IMR-90 (cell line): ENCODE measurements around the gene KCNAB1.

Experiments
- BHLHE40 ChIP-seq: fragments of 150-350 bp; IDR thresholded peaks from 2 replicates; pipeline ENCODE4 v1.6.1; 2016; ENCODE audit warnings: mild to moderate bottlenecking, low read depth, low read length
- CEBPB ChIP-seq: IDR thresholded peaks from 2 replicates; pipeline ENCODE4 v1.6.1; 2012; ENCODE audit warnings: low read depth, low read length, improper control_type of control experiment
- CHD1 ChIP-seq: IDR thresholded peaks from 2 replicates; pipeline ENCODE4 v1.6.1; 2012; ENCODE audit warnings: low read depth, low read length, improper control_type of control experiment
- FOS ChIP-seq: fragments of 150-350 bp; IDR thresholded peaks from 2 replicates; pipeline ENCODE4 v1.6.1; 2016; ENCODE audit warnings: low read depth, low read length
- MAFK ChIP-seq: IDR thresholded peaks from 2 replicates; pipeline ENCODE4 v1.6.1; 2012; ENCODE audit warnings: low read depth, low read length, improper control_type of control experiment
- MXI1 ChIP-seq: IDR thresholded peaks from 2 replicates; pipeline ENCODE4 v1.6.1; 2012; ENCODE audit warnings: low read depth, mild to moderate bottlenecking, low read length, moderate library complexity, borderline replicate concordance
- NFE2L2 ChIP-seq: fragments of 150-350 bp; IDR thresholded peaks from 2 replicates; pipeline ENCODE4 v1.6.1; 2016; ENCODE audit warnings: low read depth, mild to moderate bottlenecking, low read length
- POLR2A ChIP-seq: IDR thresholded peaks from 2 replicates; pipeline ENCODE4 v1.6.1; 2012; ENCODE audit warnings: mild to moderate bottlenecking, low read depth, low read length
- RAD21 ChIP-seq: IDR thresholded peaks from 2 replicates; pipeline ENCODE4 v1.6.1; 2012; ENCODE audit warnings: low read length, improper control_type of control experiment
- RFX5 ChIP-seq: IDR thresholded peaks from 2 replicates; pipeline ENCODE4 v1.8.0; 2012; ENCODE audit warnings: low read depth, mild to moderate bottlenecking, low read length, moderate library complexity
- SMC3 ChIP-seq: fragments of 150-350 bp; IDR thresholded peaks from 2 replicates; pipeline ENCODE4 v1.6.1; 2016; ENCODE audit warnings: low read depth, mild to moderate bottlenecking, antibody characterized with exemption, low read length, moderate library complexity
- USF2 ChIP-seq: fragments of 150-350 bp; IDR thresholded peaks from 2 replicates; pipeline ENCODE4 v1.6.1; 2017; ENCODE audit warnings: mild to moderate bottlenecking, antibody characterized with exemption, low read length, low read depth
- TF ChIP-seq, protein P1 (sequence below): conservative IDR thresholded peaks from 2 replicates; pipeline ENCODE4 v1.5.1; 2012; ENCODE audit warnings: mild to moderate bottlenecking, low read depth, low read length, improper control_type of control experiment
- TF ChIP-seq, protein P2 (sequence below): fragments of 150-350 bp; IDR thresholded peaks from 2 replicates; pipeline ENCODE4 v1.6.1; 2016; ENCODE audit warnings: low read depth, mild to moderate bottlenecking, low read length, moderate library complexity, borderline replicate concordance

DNA sequence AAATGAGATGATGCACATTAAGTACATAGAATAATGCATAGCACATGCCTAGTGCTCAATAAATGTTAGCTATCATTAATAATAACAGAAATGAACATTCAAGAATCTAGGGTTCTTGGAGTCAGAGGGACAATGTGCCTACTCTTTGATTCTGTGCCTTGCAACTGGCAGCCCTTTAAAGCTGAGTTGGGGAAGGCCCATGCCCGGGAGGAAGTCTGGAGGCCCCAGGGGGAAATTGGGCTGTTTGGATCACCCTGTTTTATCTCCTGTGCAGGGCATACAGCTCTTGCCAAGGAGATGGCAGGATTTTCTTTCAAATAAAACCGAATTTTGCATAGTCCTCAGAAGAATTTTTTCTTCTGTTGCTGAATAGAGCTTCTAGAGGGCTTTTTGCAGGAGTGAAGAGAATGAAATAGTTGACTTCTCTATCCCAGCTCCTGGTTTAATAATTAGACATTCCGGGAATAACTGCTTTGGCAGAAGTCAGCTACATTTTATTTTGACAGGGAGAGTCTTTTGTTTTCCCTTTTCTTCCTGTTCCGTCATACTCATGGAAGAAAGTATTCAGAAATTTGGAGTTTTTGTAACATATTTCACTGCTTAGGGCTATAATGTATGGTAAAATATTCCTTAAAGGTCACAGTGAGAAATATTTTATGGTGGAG is 18.0 kb upstream of the KCNAB1 start:
- TF ChIP-seq, protein P1, sequence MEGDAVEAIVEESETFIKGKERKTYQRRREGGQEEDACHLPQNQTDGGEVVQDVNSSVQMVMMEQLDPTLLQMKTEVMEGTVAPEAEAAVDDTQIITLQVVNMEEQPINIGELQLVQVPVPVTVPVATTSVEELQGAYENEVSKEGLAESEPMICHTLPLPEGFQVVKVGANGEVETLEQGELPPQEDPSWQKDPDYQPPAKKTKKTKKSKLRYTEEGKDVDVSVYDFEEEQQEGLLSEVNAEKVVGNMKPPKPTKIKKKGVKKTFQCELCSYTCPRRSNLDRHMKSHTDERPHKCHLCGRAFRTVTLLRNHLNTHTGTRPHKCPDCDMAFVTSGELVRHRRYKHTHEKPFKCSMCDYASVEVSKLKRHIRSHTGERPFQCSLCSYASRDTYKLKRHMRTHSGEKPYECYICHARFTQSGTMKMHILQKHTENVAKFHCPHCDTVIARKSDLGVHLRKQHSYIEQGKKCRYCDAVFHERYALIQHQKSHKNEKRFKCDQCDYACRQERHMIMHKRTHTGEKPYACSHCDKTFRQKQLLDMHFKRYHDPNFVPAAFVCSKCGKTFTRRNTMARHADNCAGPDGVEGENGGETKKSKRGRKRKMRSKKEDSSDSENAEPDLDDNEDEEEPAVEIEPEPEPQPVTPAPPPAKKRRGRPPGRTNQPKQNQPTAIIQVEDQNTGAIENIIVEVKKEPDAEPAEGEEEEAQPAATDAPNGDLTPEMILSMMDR: no peak
- TF ChIP-seq POLR2A: no peak
- no peak for TF ChIP-seq MAFK
- TF ChIP-seq MXI1: no peak
- no peak for TF ChIP-seq RAD21
- no peak for TF ChIP-seq USF2
- no peak for TF ChIP-seq CEBPB
- no peak for TF ChIP-seq CHD1
- TF ChIP-seq NFE2L2: no peak
- TF ChIP-seq, protein P2, sequence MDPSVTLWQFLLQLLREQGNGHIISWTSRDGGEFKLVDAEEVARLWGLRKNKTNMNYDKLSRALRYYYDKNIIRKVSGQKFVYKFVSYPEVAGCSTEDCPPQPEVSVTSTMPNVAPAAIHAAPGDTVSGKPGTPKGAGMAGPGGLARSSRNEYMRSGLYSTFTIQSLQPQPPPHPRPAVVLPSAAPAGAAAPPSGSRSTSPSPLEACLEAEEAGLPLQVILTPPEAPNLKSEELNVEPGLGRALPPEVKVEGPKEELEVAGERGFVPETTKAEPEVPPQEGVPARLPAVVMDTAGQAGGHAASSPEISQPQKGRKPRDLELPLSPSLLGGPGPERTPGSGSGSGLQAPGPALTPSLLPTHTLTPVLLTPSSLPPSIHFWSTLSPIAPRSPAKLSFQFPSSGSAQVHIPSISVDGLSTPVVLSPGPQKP: no peak
- no peak for TF ChIP-seq SMC3
- no peak for TF ChIP-seq FOS
- TF ChIP-seq BHLHE40: no peak
- no peak for TF ChIP-seq RFX5
